ENCODE results near the gene ZC3H12D.
"Not testable (repeated sequence)": the region's sequence is repeated elsewhere in the genome, so short reads cannot be mapped to it uniquely, and the experiment has no call there.

The ZC3H12D gene

GRCh38 chr6:149461670-149462069 is 23.1 kb downstream of the ZC3H12D start:
- Histone ChIP-seq H3K27ac (ENCODE audit: low read depth, low read length, poor library complexity, severe bottlenecking) (no peak overlapping the region), H3K4me1 (ENCODE audit: insufficient read depth, low read length, severe bottlenecking) (peaks cover 20% of the 10 kb centered on the region)

DNA sequence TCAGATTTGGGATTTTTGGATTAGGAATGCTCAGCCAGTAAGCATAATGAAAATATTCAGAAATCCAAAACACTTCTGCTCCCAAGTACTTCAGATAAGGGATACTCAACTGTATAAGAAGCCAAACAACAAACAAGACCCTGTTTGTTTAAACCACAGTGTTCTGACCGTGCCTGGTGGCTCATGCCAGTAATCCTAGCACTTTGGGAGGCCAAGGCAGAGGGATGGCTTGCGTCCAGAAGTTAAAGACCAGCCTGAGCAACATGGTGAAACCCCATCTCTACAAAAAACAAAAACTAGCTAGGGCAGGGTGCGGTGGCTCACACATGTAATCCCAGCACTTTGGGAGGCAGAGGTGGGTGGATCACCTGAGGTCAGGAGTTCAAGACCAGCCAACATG is 24.6 kb downstream of the ZC3H12D start:
- not testable (repeated sequence) for H2AFZ ChIP-seq (ENCODE audit: low read length); H3F3A ChIP-seq (ENCODE audit: insufficient read depth, low read length); H3K4me3 ChIP-seq (ENCODE audit: low read depth, low read length, poor library complexity, severe bottlenecking); H3K4me2 ChIP-seq (ENCODE audit: low read length); H4K20me1 ChIP-seq (ENCODE audit: insufficient read depth, low read length); H3K4me1 ChIP-seq (ENCODE audit: insufficient read depth, low read length, severe bottlenecking); H3K9me3 ChIP-seq (ENCODE audit: low read length); H3K79me2 ChIP-seq (ENCODE audit: insufficient read depth, low read length); H3K27me3 ChIP-seq (ENCODE audit: insufficient read depth, low read length); H3K9ac ChIP-seq (ENCODE audit: low read length); H3K9me2 ChIP-seq (ENCODE audit: low read depth, low read length); H3K27ac ChIP-seq (ENCODE audit: low read depth, low read length, poor library complexity, severe bottlenecking)
- H3K36me3 ChIP-seq (ENCODE audit: insufficient read depth, low read length), result peaks cover 66% of the 10 kb centered on the region

More at GRCh38 chr6:149461670-149462069, 23.1 kb downstream of the ZC3H12D start:
- Histone ChIP-seq H3K79me2 (ENCODE audit: insufficient read depth, low read length) (no peaks in the 10 kb centered on the region), H3K4me3 (ENCODE audit: low read depth, low read length, poor library complexity, severe bottlenecking) (no peak overlapping the region), H3K9ac (ENCODE audit: low read length) (no peak overlapping the region), H3K27me3 (ENCODE audit: insufficient read depth, low read length) (no peaks in the 10 kb centered on the region), H3F3A (ENCODE audit: insufficient read depth, low read length) (no peaks in the 10 kb centered on the region), H3K9me2 (ENCODE audit: low read depth, low read length) (no peaks in the 10 kb centered on the region), H2AFZ (ENCODE audit: low read length) (no peak overlapping the region), H3K4me2 (ENCODE audit: low read length) (no peak overlapping the region), H3K9me3 (ENCODE audit: low read length) (no peaks in the 10 kb centered on the region), H4K20me1 (ENCODE audit: insufficient read depth, low read length) (no peaks in the 10 kb centered on the region), H3K36me3 (ENCODE audit: insufficient read depth, low read length) (peaks cover 61% of the 10 kb centered on the region)
- TF ChIP-seq CTCF (IDR thresholded peaks at IDR 0.05; ENCODE audit: low read length) (no peak), EZH2 (IDR thresholded peaks at IDR 0.05; ENCODE audit: borderline replicate concordance, low read length) (no peak)

GRCh38 chr6:149459761-149460160 is 25.1 kb downstream of the ZC3H12D start:
- Histone ChIP-seq H3K9ac (ENCODE audit: low read length) (no peak overlapping the region), H3K4me3 (ENCODE audit: low read depth, low read length, poor library complexity, severe bottlenecking) (no peak overlapping the region), H2AFZ (ENCODE audit: low read length) (no peak overlapping the region), H3K4me2 (ENCODE audit: low read length) (no peak overlapping the region), H4K20me1 (ENCODE audit: insufficient read depth, low read length) (no peaks in the 10 kb centered on the region), H3K79me2 (ENCODE audit: insufficient read depth, low read length) (no peaks in the 10 kb centered on the region), H3F3A (ENCODE audit: insufficient read depth, low read length) (no peaks in the 10 kb centered on the region), H3K9me3 (ENCODE audit: low read length) (no peaks in the 10 kb centered on the region), H3K27ac (ENCODE audit: low read depth, low read length, poor library complexity, severe bottlenecking) (no peak overlapping the region), H3K36me3 (ENCODE audit: insufficient read depth, low read length) (peaks cover 69% of the 10 kb centered on the region), H3K27me3 (ENCODE audit: insufficient read depth, low read length) (no peaks in the 10 kb centered on the region), H3K9me2 (ENCODE audit: low read depth, low read length) (no peaks in the 10 kb centered on the region), H3K4me1 (ENCODE audit: insufficient read depth, low read length, severe bottlenecking) (peaks cover under 1% of the 10 kb centered on the region)
- TF ChIP-seq EZH2 (IDR thresholded peaks at IDR 0.05; ENCODE audit: borderline replicate concordance, low read length) (no peak), CTCF (IDR thresholded peaks at IDR 0.05; ENCODE audit: low read length) (no peak)

DNA sequence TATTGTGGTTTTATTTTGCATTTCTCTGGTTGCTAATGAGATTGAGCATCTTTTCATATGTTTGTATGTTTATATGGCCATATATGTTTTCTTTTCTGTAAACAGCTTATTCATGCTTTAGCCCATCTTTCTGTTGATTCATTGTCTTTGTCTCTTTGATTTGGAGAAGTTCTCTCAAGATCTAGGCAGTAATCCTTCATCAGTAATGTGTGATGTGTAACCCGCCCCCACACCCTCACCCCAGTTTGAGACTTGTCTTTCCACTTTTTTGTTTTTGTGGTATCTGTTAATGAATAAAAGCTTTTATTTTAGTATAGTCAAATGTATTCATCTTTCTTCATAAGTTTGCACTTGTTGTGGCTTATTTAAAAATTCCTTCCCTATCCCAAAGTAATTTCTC is 26.0 kb downstream of the ZC3H12D start:
- no peaks in the 10 kb centered on the region for H4K20me1 ChIP-seq (ENCODE audit: insufficient read depth, low read length)

More for the DNA sequence above, 26.0 kb downstream of the ZC3H12D start:
- Histone ChIP-seq H3F3A (ENCODE audit: insufficient read depth, low read length) (no peaks in the 10 kb centered on the region), H3K4me2 (ENCODE audit: low read length) (no peak overlapping the region), H3K79me2 (ENCODE audit: insufficient read depth, low read length) (no peaks in the 10 kb centered on the region), H3K36me3 (ENCODE audit: insufficient read depth, low read length) (peaks cover 62% of the 10 kb centered on the region), H3K27me3 (ENCODE audit: insufficient read depth, low read length) (no peaks in the 10 kb centered on the region), H3K9me3 (ENCODE audit: low read length) (no peaks in the 10 kb centered on the region), H3K9ac (ENCODE audit: low read length) (no peak overlapping the region), H3K4me3 (ENCODE audit: low read depth, low read length, poor library complexity, severe bottlenecking) (no peak overlapping the region), H3K27ac (ENCODE audit: low read depth, low read length, poor library complexity, severe bottlenecking) (no peak overlapping the region), H3K4me1 (ENCODE audit: insufficient read depth, low read length, severe bottlenecking) (no peaks in the 10 kb centered on the region), H3K9me2 (ENCODE audit: low read depth, low read length) (no peaks in the 10 kb centered on the region), H2AFZ (ENCODE audit: low read length) (no peak overlapping the region)
- no peak for TF ChIP-seq CTCF (IDR thresholded peaks at IDR 0.05; ENCODE audit: low read length)
- TF ChIP-seq EZH2 (IDR thresholded peaks at IDR 0.05; ENCODE audit: borderline replicate concordance, low read length), result no peak

Measured in OCI-LY1 (cell line).